Left ventricle myocardium inferior (tissue), 1 donor: ENCODE data around the gene IL17C. TPM values are rescaled to one million over a fixed set of nuclear protein-coding genes. Genes with fewer than 3 reads are reported as not detected.
A peak's percentile ranks its signal among the peaks of the same experiment; 100 is the strongest.

ENCODE experiments used
- DNase-seq: peaks from one replicate; pipeline ENCODE4 v3.0.0-alpha.2; 2020
- H3K27ac ChIP-seq: fragments of 200-600 bp; replicated peaks from 2 replicates; pipeline ENCODE4 v1.8.0; 2021
- H3K27me3 ChIP-seq: fragments of 200-600 bp; 2 replicates; pipeline ENCODE4 v1.8.0; 2021; ENCODE audit warnings: low read depth
- H3K36me3 ChIP-seq: fragments of 200-600 bp; 2 replicates; pipeline ENCODE4 v1.8.0; 2021
- H3K4me1 ChIP-seq: fragments of 200-600 bp; 2 replicates; pipeline ENCODE4 v1.8.0; 2021
- H3K4me3 ChIP-seq: fragments of 200-600 bp; 2 replicates; pipeline ENCODE4 v1.8.0; 2021; ENCODE audit warnings: mild to moderate bottlenecking, moderate library complexity
- H3K9me3 ChIP-seq: fragments of 200-600 bp; replicated peaks from 2 replicates; pipeline ENCODE4 v1.8.0; 2021
- intact Hi-C: fragments of 100-400 bp; cut with micrococcal nuclease; formaldehyde crosslinking; loops from one replicate; pipeline ENCODE4 v1.11.0; 2022
- total RNA-seq: library from RNA; stranded (reverse); fragmentation: NEBNext Ultra II Directional; extraction: Animal tissue kit (Norgen Biotek cat#: 25700); gene quantifications from one replicate; pipeline ENCODE4 v1.2.1, GENCODE V29; 2021
- TF ChIP-seq, protein P1 (sequence below): fragments of 200-600 bp; IDR thresholded peaks from 2 replicates; pipeline ENCODE4 v1.8.0; 2021; ENCODE audit warnings: antibody characterized with exemption, mild to moderate bottlenecking, borderline replicate concordance
- donor health status: DM: no; HTN: yes; CAD: no; lungs with severe emphysema.

Gene IL17C
- total RNA-seq, 1 donor from 2014 or later, result not detected

DNA sequence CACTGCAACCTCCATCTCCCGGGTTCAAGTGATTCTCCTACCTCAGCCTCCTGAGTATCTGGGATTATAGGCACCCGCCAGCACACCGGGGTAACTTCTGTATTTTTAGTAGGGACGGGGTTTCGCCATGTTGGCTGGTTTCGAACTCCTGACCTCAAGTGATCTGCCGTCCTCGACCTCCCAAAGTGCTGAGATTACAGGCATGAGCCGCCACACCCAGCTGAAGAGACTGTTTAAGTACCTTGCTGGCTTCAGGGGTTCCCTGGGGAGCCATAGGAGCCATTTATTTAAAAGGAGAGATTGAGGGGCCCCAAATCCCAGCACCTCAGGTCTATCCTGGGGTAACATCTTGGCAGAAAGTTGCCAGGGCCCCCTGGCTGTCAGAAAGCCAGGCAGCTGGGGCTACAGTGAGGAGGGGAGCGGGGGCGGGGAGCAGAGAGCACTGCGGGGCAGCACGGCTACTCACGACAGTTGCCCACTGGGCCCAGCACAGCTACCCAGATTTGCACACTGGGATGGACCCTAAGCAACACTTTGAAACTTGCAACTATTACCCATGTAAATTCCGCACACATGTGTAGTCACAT is 46.3 kb downstream of the IL17C start:
- Histone ChIP-seq H3K4me3 (peak overlapping the region; percentile 76), H3K4me1 (peaks cover 37% of the 10 kb centered on the region), H3K36me3 (no peaks in the 10 kb centered on the region), H3K27ac (no peak overlapping the region), H3K9me3 (no peaks in the 10 kb centered on the region), H3K27me3 (peaks cover 93% of the 10 kb centered on the region)
- TF ChIP-seq, protein P1, sequence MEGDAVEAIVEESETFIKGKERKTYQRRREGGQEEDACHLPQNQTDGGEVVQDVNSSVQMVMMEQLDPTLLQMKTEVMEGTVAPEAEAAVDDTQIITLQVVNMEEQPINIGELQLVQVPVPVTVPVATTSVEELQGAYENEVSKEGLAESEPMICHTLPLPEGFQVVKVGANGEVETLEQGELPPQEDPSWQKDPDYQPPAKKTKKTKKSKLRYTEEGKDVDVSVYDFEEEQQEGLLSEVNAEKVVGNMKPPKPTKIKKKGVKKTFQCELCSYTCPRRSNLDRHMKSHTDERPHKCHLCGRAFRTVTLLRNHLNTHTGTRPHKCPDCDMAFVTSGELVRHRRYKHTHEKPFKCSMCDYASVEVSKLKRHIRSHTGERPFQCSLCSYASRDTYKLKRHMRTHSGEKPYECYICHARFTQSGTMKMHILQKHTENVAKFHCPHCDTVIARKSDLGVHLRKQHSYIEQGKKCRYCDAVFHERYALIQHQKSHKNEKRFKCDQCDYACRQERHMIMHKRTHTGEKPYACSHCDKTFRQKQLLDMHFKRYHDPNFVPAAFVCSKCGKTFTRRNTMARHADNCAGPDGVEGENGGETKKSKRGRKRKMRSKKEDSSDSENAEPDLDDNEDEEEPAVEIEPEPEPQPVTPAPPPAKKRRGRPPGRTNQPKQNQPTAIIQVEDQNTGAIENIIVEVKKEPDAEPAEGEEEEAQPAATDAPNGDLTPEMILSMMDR, result no peak
- no peak for DNase-seq
- intact Hi-C loops, result no loop called here

DNA sequence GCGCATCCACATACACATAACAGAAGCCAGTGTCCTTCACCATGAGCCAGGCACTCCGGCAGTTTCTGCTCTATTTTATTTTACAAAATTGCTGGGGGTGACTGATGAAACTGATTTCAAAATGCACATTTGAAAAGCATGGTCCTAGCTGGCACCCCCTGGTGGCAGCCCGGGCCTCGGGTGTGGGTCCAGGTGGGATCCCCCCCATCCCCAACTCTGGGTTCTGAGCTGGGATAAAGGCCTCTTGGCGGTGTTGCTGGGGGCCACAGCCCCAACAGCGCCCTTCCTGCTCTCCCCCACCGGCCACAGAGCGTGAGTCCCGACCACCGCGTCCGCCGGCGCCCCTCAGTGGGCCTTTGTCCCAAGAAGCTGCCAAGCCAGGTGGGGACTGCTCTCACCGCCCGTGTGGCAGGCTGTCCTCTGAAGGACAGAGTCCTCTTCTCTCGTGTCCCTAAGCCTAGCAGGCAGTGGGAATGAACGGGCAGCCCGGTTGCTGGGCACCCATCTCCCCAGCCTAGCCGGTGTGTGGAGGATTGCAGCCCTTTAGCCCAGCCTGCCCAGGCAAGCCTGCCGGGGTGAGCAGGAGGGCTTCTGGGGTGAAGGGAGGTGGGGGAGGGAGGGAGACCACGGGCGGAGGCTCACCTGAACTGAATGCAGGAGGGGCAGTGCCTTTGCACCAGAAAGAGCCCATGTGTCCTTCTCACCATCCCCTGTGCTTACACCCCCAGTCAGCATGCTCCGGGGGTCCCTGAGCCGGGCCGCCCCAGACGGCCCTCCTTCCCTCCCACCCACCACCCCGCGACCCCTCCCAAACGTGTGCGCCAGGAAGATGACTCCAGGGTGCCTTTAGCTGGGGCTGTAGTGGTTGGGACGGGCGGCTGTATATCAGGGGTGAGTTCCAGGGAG is 47.0 kb downstream of the IL17C start:
- Histone ChIP-seq H3K36me3 (no peaks in the 10 kb centered on the region), H3K4me3 (peak overlapping the region; percentile 76), H3K9me3 (no peaks in the 10 kb centered on the region), H3K4me1 (peaks cover 37% of the 10 kb centered on the region), H3K27ac (no peak overlapping the region), H3K27me3 (peaks cover 98% of the 10 kb centered on the region)
- no peak for DNase-seq
- intact Hi-C loops, result no loop called here
- TF ChIP-seq, protein P1, result peak; percentile 57

DNA sequence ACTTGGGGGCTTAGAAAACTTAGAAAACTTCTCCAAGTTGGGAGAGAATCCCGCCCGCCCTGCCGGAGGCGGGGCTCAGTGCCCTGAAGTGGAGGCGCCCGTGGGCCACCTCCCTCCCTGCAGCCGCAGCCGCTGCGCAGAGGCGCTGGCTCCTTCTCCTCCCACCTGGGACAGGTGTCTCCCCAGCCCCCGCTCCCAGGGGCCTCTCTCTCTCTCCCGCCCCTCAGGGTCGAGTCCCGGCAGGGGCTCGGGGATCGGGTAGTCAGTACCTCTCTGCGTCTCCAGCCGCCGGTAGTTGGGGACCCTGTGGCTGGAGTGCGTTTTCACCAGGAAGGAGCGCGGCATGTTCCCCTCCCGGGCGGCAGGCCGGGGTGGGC is 47.7 kb downstream of the IL17C start:
- peak overlapping the region; percentile 13 for H3K27ac ChIP-seq

DNA sequence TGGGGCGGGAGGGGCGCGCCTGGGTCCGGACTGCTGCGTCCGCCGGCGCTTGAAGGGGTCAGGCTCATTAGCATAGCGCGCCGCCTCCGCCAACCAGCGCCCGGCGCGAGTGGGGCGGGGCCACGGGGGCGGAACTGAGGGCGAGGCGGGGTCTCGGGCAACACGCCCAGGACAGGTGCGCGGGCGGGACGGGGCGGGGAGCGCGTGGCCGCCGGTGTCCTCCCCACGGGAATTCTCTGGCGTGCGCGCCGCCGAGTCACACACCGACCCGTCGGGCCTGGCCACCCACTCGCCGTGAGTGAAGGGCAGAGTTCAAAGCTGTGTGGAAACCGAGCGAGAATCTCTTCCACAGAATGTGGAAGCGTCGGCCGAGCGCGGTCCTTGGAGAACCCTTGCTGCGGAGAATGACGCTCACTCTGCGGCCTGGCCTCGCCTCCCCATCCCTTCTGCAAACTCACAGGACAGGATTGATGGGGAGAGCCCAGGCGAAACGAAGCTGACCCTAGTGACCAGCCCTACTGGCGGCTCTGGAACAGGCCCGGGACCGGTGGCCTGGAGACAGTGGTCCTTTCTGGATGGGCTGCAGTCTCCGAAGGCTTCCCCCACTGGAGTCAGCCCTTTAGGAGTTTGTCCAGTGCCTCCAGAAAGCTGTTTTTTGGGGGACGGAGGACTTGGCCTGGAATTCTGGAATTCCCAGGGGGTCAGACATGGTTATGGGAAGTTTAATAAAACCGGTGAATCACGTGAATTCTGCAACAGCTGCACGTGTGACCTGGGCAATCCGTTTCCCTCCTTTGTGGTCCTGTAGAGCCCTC is 48.3 kb downstream of the IL17C start, which contains the start of gene SNAI3:
TSS of gene SNAI3 (minus strand) at position 69 of the 815 bp plus-strand sequence. CDS start 101 bp downstream, outside the sequence.
- peak within 1 kb of the TSS; percentile 76 for H3K4me3 ChIP-seq
- intact Hi-C loops, result no loop called here
- peaks cover 37% of the 10 kb centered on the region for H3K4me1 ChIP-seq
- H3K27me3 ChIP-seq, result peaks cover 98% of the 10 kb centered on the region
- peak; percentile 85 for DNase-seq
- H3K27ac ChIP-seq, result peak within 1 kb of the TSS; percentile 13
- TF ChIP-seq, protein P1, result no peak
- H3K9me3 ChIP-seq, result no peaks in the 10 kb centered on the region
- H3K36me3 ChIP-seq, result no peaks in the 10 kb centered on the region

More for the DNA sequence above, 47.7 kb downstream of the IL17C start:
- Histone ChIP-seq H3K4me3 (peak overlapping the region; percentile 76), H3K4me1 (peaks cover 37% of the 10 kb centered on the region), H3K36me3 (no peaks in the 10 kb centered on the region), H3K9me3 (no peaks in the 10 kb centered on the region), H3K27me3 (peaks cover 98% of the 10 kb centered on the region)
- intact Hi-C loops, result no loop called here
- TF ChIP-seq, protein P1, result no peak
- DNase-seq, result no peak

DNA sequence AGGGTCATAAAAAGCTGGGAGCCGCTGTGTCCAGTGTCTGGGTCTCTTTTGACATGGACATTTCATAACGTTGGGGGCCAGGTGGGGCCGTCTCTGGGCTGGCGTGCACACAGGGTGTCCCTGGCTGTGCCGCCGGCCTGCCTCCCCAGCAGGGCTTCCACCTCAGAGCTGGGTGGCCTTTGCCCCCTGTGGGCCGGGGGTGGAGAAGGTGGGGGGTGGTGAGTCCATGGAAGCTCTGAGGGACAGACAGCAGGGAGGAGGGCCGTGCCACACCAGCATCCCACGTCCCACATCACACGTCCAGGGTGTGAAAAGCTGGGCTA is 48.8 kb downstream of the IL17C start:
- DNase-seq, result no peak
- TF ChIP-seq, protein P1, result no peak
- H3K9me3 ChIP-seq, result no peaks in the 10 kb centered on the region
- peaks cover 37% of the 10 kb centered on the region for H3K4me1 ChIP-seq
- intact Hi-C loops, result no loop called here
- no peak overlapping the region for H3K27ac ChIP-seq
- no peaks in the 10 kb centered on the region for H3K36me3 ChIP-seq
- H3K4me3 ChIP-seq, result no peak overlapping the region
- peaks cover 97% of the 10 kb centered on the region for H3K27me3 ChIP-seq
